ENCODE data around the gene ENTPD5. TPM values are rescaled to one million over a fixed set of nuclear protein-coding genes. Genes with fewer than 3 reads are reported as not detected.

Gene ENTPD5
- total and polyA plus RNA-seq, 2 of the 4 experiments (the other 2 are of a cell fraction), result 7.3 to 8.1 TPM

- H3K23ac ChIP-seq (ENCODE audit: low read depth, low read length), result no peak overlapping the region
- peaks cover 19% of the 10 kb centered on the region for H3K4me1 ChIP-seq (ENCODE audit: control insufficient read depth, insufficient read depth, low read length)
- no peak overlapping the region; the same call in 2 of the 3 replicates for H2BK15ac ChIP-seq (ENCODE audit: low read depth, low read length)
- H2AFZ ChIP-seq (replicated peaks; ENCODE audit: low read length, poor library complexity), result no peak overlapping the region
- H4K20me1 ChIP-seq (ENCODE audit: insufficient read depth, low read length), result 0 out of 2 replicates have a peak, but pooled peaks cover 4% of the 10 kb centered on the region
- H3K4ac ChIP-seq (ENCODE audit: low read depth, low read length), result no peak overlapping the region
- H2AK5ac ChIP-seq (ENCODE audit: low read depth, low read length), result peak overlapping the region; percentile 20; the same call in 1 of the 2 replicates
- intact Hi-C loops (cut with micrococcal nuclease) (no loop called here), in situ Hi-C loops (cut with MboI; ENCODE audit: low sequenced_read_pairs) (no loop called here), dilution Hi-C loops (cut with HindIII; ENCODE audit: low sequenced_read_pairs, unreplicated experiment) (no loop called here)
- H3K4me3 ChIP-seq (ENCODE audit: insufficient read depth, low read depth, low read length), result no peak overlapping the region
- H2AK9ac ChIP-seq (replicated peaks; ENCODE audit: low read depth, low read length, poor library complexity), result no peak overlapping the region
- H4K5ac ChIP-seq (ENCODE audit: low read depth, low read length), result no peak overlapping the region
- H4K91ac ChIP-seq (ENCODE audit: insufficient read depth, low read depth, low read length), result 0 out of 2 replicates have a peak overlapping the region, but pooled peaks have one; percentile 29
- H3K27me3 ChIP-seq (ENCODE audit: control insufficient read depth, insufficient read depth, low read length), result no peaks in the 10 kb centered on the region
- ChIA-PET POLR2A (ENCODE audit: unreplicated experiment) (no interaction called here), CTCF (interaction anchor here (0.6 kb wide), 1 partner anchor 23 kb away, joined by 3 read pairs; no protein-coding TSS in a partner anchor)
- no peak overlapping the region for H2BK5ac ChIP-seq (ENCODE audit: low read depth, low read length, poor library complexity, severe bottlenecking)
- BruUV-seq (replicated peaks), result no TSS peak
- no peak overlapping the region for H3K4me2 ChIP-seq (ENCODE audit: low read depth, low read length)
- TF ChIP-seq RAD21 (IDR thresholded peaks at IDR 0.05; ENCODE audit: low read length), result no peak
- no peak for TF ChIP-seq SMC3 (IDR thresholded peaks at IDR 0.05; ENCODE audit: low read depth, low read length)
- no peak for TF ChIP-seq MXI1 (IDR thresholded peaks at IDR 0.05; ENCODE audit: borderline replicate concordance, low read depth, low read length)
- no peak for TF ChIP-seq RCOR1 (IDR thresholded peaks at IDR 0.05; ENCODE audit: insufficient replicate concordance, low read length)
- TF ChIP-seq NFE2L2 (IDR thresholded peaks at IDR 0.05; ENCODE audit: low read depth, low read length), result no peak
- no peak for TF ChIP-seq CTCF (conservative IDR thresholded peaks at IDR 0.05; ENCODE audit: low read depth, low read length)
- no peaks in the 10 kb centered on the region for H3K9me1 ChIP-seq (ENCODE audit: insufficient read depth, low read length)
- H3K9me3 ChIP-seq (ENCODE audit: control insufficient read depth, insufficient read depth, low read length), result no peaks in the 10 kb centered on the region
- H3K56ac ChIP-seq (ENCODE audit: extremely low read depth, insufficient read depth, low read length), result no peak overlapping the region
- peaks cover 3% of the 10 kb centered on the region; the same call in 1 of the 2 replicates for H3K36me3 ChIP-seq (ENCODE audit: control insufficient read depth, insufficient read depth, low read length)
- DNase-seq (peak; percentile 4), ATAC-seq (ENCODE audit: low read depth) (no peak)
- no peak overlapping the region for H2BK120ac ChIP-seq (ENCODE audit: low read depth, low read length)
- no peak overlapping the region for H3K9ac ChIP-seq (ENCODE audit: low read depth, low read length)
- no peak overlapping the region for H2BK20ac ChIP-seq (ENCODE audit: low read depth, low read length)
- H3K18ac ChIP-seq (ENCODE audit: low read depth, low read length), result no peak overlapping the region
- no peak overlapping the region for H3K27ac ChIP-seq (ENCODE audit: insufficient read depth, low read length)
- no peaks in the 10 kb centered on the region for H3K79me1 ChIP-seq (ENCODE audit: low read depth in 1 of 2, low read length in 2 of 2)
- no peak overlapping the region for H3K14ac ChIP-seq (replicated peaks; ENCODE audit: low read depth, low read length)
- H4K8ac ChIP-seq (ENCODE audit: low read depth in 2 of 2, low read length in 2 of 2), result no peak overlapping the region; a peak in 1 of 4 replicates
Observed at GRCh38 chr14:74064426-74064825, 45.3 kb upstream of the ENTPD5 start.
